ENCODE data around the gene EMSY. TPM values are rescaled to one million over a fixed set of nuclear protein-coding genes. Genes with fewer than 3 reads are reported as not detected.

Gene EMSY
- total RNA-seq, 1 experiment from 2014 or later, result 29.3 TPM

GRCh38 chr11:76561245-76561644 is 116.4 kb downstream of the EMSY start:
- H3K4me2 ChIP-seq (ENCODE audit: insufficient read depth, insufficient read length, low read length), result no peak overlapping the region
- no CpG with 5 or more reads among the region's 8 CpGs for WGBS (ENCODE audit: extremely low coverage, insufficient read length, low lambda C conversion rate)

More at GRCh38 chr11:76561245-76561644, 116.4 kb downstream of the EMSY start:
- Histone ChIP-seq H3K27me3 (ENCODE audit: insufficient read depth, low read length) (no peaks in the 10 kb centered on the region), H4K8ac (replicated peaks; ENCODE audit: insufficient read length, low read depth, low read length) (no peak overlapping the region), H3K18ac (ENCODE audit: insufficient read length, low read depth, low read length) (no peak overlapping the region), H3K79me2 (ENCODE audit: insufficient read depth, low read length) (no peaks in the 10 kb centered on the region), H2AK5ac (ENCODE audit: insufficient read length, low read length) (no peak overlapping the region), H4K91ac (ENCODE audit: insufficient read length, low read depth, low read length) (no peak overlapping the region), H2BK20ac (ENCODE audit: low read depth, low read length, poor library complexity, severe bottlenecking) (no peak overlapping the region), H2BK120ac (ENCODE audit: low read depth, low read length, poor library complexity, severe bottlenecking) (no peak overlapping the region), H3K27ac (ENCODE audit: insufficient read length, low read depth, low read length) (no peak overlapping the region), H3K23ac (ENCODE audit: insufficient read length, low read depth, low read length) (no peak overlapping the region), H3K9me3 (ENCODE audit: control insufficient read depth, low read depth, low read length) (no peaks in the 10 kb centered on the region), H3K79me1 (ENCODE audit: insufficient read depth, low read depth, low read length, poor library complexity, severe bottlenecking) (no peaks in the 10 kb centered on the region), H3K4ac (ENCODE audit: low read depth, low read length) (no peak overlapping the region), H3K4me1 (ENCODE audit: insufficient read depth, low read length) (no peaks in the 10 kb centered on the region), H3K14ac (ENCODE audit: insufficient read depth, low read length) (no peak overlapping the region), H4K5ac (ENCODE audit: insufficient read length, low read depth, low read length) (no peak overlapping the region), H3K23me2 (ENCODE audit: insufficient read length, low read depth, low read length, poor library complexity, severe bottlenecking) (no peaks in the 10 kb centered on the region), H3K56ac (ENCODE audit: insufficient read length, low read depth, low read length) (no peak overlapping the region), H2BK5ac (ENCODE audit: insufficient read length, low read length) (no peak overlapping the region), H2AFZ (ENCODE audit: low read length) (no peak overlapping the region), H2BK15ac (ENCODE audit: low read depth, low read length) (no peak overlapping the region), H3K9ac (ENCODE audit: extremely low read depth, insufficient read length, low read length) (no peak overlapping the region), H3T11ph (ENCODE audit: low read length) (no peak overlapping the region), H2BK12ac (ENCODE audit: insufficient read length, low read depth, low read length) (no peak overlapping the region), H4K20me1 (ENCODE audit: control insufficient read depth, insufficient read depth, insufficient read length) (no peaks in the 10 kb centered on the region)
- no peak overlapping the region for H3K4me3 Mint-ChIP-seq
- no peak for TF ChIP-seq CTCF (conservative IDR thresholded peaks at IDR 0.05)
- no peak for DNase-seq
- no peaks in the 10 kb centered on the region for H3K36me3 Mint-ChIP-seq (ENCODE audit: insufficient read depth in 1 of 3, low read depth in 3 of 3)
- 0 out of 5 replicates have a peak, but pooled peaks cover 0 to 2% of the 10 kb centered on the region in 2 experiments for H3K9me3 Mint-ChIP-seq
- H3K27ac Mint-ChIP-seq, result peak overlapping the region in 1 of 3 experiments; percentile 81; a peak in 1 of 7 replicates
- no peaks in the 10 kb centered on the region; a peak in 1 of 4 replicates for H3K4me1 Mint-ChIP-seq
- peaks cover 2% of the 10 kb centered on the region; the same call in 1 of the 2 replicates for H3K27me3 Mint-ChIP-seq (ENCODE audit: low read depth)

All from H9 (cell line).